Panc1 (cell line): ENCODE data around the gene CSMD2. TPM values are rescaled to one million over a fixed set of nuclear protein-coding genes. Genes with fewer than 3 reads are reported as not detected.

Experiments
- ATAC-seq: fragments of 200-7000 bp; cut with Tn5 transposase; 2 replicates; pipeline ENCODE4 v1.9.1; 2020; ENCODE audit warnings: mild to moderate bottlenecking, moderate library complexity
- BruUV-seq: library from RNA; stranded (reverse); fragments of 400-500 nt; replicated peaks from 2 replicates; lab custom pipeline; 2021; lab: Mats Ljungman, UMichigan
- CTCF ChIA-PET: fragments of 300-600 bp; sonication (Branson Sonifier 250); formaldehyde crosslinking; loops from one replicate; lab custom pipeline; 2022; ENCODE audit warnings: antibody characterized with exemption; lab: Charles Lee
- POLR2A ChIA-PET: fragments of 300-600 bp; sonication (Branson Sonifier 250); formaldehyde crosslinking; loops from one replicate; lab custom pipeline; 2022; ENCODE audit warnings: antibody characterized with exemption; lab: Charles Lee
- DNase-seq: peaks from one replicate; pipeline ENCODE4 v3.0.0-alpha.2; 2010; ENCODE audit warnings: low read depth, low spot score
- H3K27ac ChIP-seq: 2 replicates; pipeline ENCODE4 v1.5.1; 2011; ENCODE audit warnings: mild to moderate bottlenecking, low read length, inconsistent platforms
- H3K27me3 ChIP-seq: fragments of 200-500 bp; sonication (Bioruptor generic); 2 replicates; pipeline ENCODE4 v1.6.0; 2014; ENCODE audit warnings: low read length, inconsistent platforms; ENCODE audit not compliant: control insufficient read depth, insufficient read depth
- H3K36me3 ChIP-seq: fragments of 200-500 bp; sonication (Bioruptor generic); 2 replicates; pipeline ENCODE4 v1.5.1; 2014; ENCODE audit warnings: inconsistent platforms, mild to moderate bottlenecking, low read length, moderate library complexity; ENCODE audit not compliant: control insufficient read depth, insufficient read depth
- H3K4me1 ChIP-seq: 2 replicates; pipeline ENCODE4 v1.5.1; 2011; ENCODE audit warnings: inconsistent platforms, mild to moderate bottlenecking, low read length, moderate library complexity; ENCODE audit not compliant: control insufficient read depth, insufficient read depth
- H3K4me3 ChIP-seq, 2 experiments: 2 replicates each; pipeline ENCODE4 v1.5.1; 2011 to 2012; ENCODE audit warnings: low read depth in 2 of 2, low read length in 2 of 2, mild to moderate bottlenecking in 2 of 2, inconsistent platforms in 1 of 2, moderate library complexity in 1 of 2
- H3K9me3 ChIP-seq: fragments of 200-500 bp; sonication (Bioruptor generic); 2 replicates; pipeline ENCODE4 v1.5.1; 2014; ENCODE audit warnings: low read depth, mild to moderate bottlenecking, inconsistent platforms, low read length, moderate library complexity; ENCODE audit not compliant: control insufficient read depth, insufficient read depth
- POLR2AphosphoS5 ChIP-seq: IDR thresholded peaks from 2 replicates; pipeline ENCODE4 v1.6.1; 2012; ENCODE audit warnings: mild to moderate bottlenecking, low read depth, low read length, moderate library complexity
- REST ChIP-seq, 2 experiments: IDR thresholded peaks; 2 replicates each; pipeline ENCODE4 v1.6.1; 2011 to 2012; ENCODE audit warnings: low read depth in 2 of 2, control low read depth in 1 of 2, low read length in 1 of 2, mild to moderate bottlenecking in 1 of 2, moderate library complexity in 1 of 2; ENCODE audit not compliant: insufficient read depth in 1 of 2
- SIN3A ChIP-seq: IDR thresholded peaks from 2 replicates; pipeline ENCODE4 v1.6.1; 2012; ENCODE audit warnings: low read depth, mild to moderate bottlenecking, low read length, moderate library complexity, borderline replicate concordance; ENCODE audit not compliant: insufficient read depth
- TCF7L2 ChIP-seq: IDR thresholded peaks from 2 replicates; pipeline ENCODE4 v1.6.1; 2011; ENCODE audit warnings: mild to moderate bottlenecking, low read depth, low read length, inconsistent platforms
- in situ Hi-C: cut with HindIII; loops from 2 replicates; pipeline ENCODE4 v1.10.0; 2016; ENCODE audit warnings: low sequenced_read_pairs, low pct_unique_long_range_greater_than_20kb
- intact Hi-C: fragments of 100-400 bp; cut with micrococcal nuclease; formaldehyde crosslinking; loops from one replicate; pipeline ENCODE4 v1.10.0; 2022; ENCODE audit not compliant: unreplicated experiment
- total RNA-seq: library from RNA; stranded (reverse); gene quantifications from one replicate; pipeline ENCODE4 v1.2.1, GENCODE V29; 2021; ENCODE audit not compliant: unreplicated experiment
- TF ChIP-seq, protein P1 (sequence below): fragments of 450-650 bp; IDR thresholded peaks from 2 replicates; pipeline ENCODE4 v1.5.1; 2017; ENCODE audit warnings: mild to moderate bottlenecking

Gene CSMD2
- total RNA-seq, 1 experiment from 2014 or later: not detected

DNA sequence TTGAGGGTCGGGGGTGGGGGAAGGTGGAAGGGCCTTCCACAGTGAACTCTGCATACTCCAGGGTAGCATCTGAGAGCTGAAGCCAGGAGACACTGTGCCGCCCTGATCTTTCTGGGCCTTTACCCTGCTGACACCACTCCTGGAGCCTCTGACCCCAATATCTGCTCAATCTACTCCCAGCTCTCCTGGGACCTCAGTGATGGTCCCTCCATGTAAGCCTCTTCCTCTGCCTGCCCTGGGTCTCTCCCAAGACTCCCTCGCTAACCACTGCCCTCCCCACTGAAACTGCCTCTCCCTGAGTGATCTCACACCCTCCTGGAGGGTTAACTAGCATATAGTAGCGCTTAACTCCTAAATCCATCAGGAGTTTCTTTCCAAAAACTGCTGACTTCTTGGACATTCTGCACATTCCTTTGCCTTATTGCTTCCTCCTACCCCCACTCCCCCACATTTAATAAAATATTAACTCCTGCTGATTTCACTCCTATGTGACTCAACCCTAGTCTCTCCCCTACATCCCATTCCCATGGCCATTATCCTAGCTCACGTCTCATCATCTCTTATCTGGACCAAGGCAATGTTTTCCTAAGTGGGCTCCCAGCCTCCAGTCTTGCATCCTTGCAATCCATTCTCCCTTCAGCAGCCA lies 155.6 kb downstream of the CSMD2 start:
- DNase-seq (no peak), ATAC-seq (no peak)
- POLR2A ChIA-PET: no interaction called here
- CTCF ChIA-PET: no interaction called here
- no TSS peak for BruUV-seq
- Histone ChIP-seq H3K36me3 (no peaks in the 10 kb centered on the region), H3K27me3 (no peaks in the 10 kb centered on the region), H3K4me3 (no peak overlapping the region), H3K4me1 (no peaks in the 10 kb centered on the region), H3K9me3 (no peaks in the 10 kb centered on the region), H3K27ac (no peak overlapping the region)
- in situ Hi-C loops: no loop called here
- TF ChIP-seq SIN3A (no peak), TCF7L2 (no peak), REST (IDR thresholded peaks at IDR 0.05; ENCODE audit: insufficient read depth in 1 of 2, low read depth in 2 of 2, low read length in 1 of 2) (no peak), POLR2AphosphoS5 (no peak)
- TF ChIP-seq, protein P1, sequence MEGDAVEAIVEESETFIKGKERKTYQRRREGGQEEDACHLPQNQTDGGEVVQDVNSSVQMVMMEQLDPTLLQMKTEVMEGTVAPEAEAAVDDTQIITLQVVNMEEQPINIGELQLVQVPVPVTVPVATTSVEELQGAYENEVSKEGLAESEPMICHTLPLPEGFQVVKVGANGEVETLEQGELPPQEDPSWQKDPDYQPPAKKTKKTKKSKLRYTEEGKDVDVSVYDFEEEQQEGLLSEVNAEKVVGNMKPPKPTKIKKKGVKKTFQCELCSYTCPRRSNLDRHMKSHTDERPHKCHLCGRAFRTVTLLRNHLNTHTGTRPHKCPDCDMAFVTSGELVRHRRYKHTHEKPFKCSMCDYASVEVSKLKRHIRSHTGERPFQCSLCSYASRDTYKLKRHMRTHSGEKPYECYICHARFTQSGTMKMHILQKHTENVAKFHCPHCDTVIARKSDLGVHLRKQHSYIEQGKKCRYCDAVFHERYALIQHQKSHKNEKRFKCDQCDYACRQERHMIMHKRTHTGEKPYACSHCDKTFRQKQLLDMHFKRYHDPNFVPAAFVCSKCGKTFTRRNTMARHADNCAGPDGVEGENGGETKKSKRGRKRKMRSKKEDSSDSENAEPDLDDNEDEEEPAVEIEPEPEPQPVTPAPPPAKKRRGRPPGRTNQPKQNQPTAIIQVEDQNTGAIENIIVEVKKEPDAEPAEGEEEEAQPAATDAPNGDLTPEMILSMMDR: no peak
- intact Hi-C loops: no loop called here

DNA sequence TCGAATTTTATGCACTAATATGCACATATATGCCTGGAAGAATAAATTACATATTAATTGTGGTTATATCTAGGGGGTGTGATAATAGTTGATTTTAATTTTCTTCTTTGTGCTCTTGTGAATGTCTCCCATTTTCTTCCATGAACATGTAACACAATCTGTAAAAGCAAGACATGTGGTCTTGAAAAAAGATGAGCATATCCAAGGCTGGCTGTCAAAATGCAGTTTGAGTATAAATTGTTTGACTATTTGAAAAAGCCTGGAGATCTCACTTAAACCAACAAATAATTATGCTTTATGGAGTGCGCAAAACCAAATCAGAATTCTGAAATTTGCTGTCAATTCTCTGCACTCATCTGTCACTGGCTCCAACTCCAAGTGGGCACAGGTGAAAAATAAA lies 157.3 kb downstream of the CSMD2 start:
- Histone ChIP-seq H3K4me1 (no peaks in the 10 kb centered on the region), H3K9me3 (no peaks in the 10 kb centered on the region), H3K36me3 (no peaks in the 10 kb centered on the region), H3K27ac (no peak overlapping the region), H3K27me3 (no peaks in the 10 kb centered on the region), H3K4me3 (no peak overlapping the region)
- no peak for ATAC-seq
- DNase-seq: no peak
- intact Hi-C loops (no loop called here), in situ Hi-C loops (no loop called here)
- CTCF ChIA-PET: no interaction called here
- TF ChIP-seq TCF7L2 (no peak), POLR2AphosphoS5 (no peak), REST (IDR thresholded peaks at IDR 0.05; ENCODE audit: insufficient read depth in 1 of 2, low read depth in 2 of 2, low read length in 1 of 2) (no peak), SIN3A (no peak)
- TF ChIP-seq, protein P1: no peak
- no TSS peak for BruUV-seq
- POLR2A ChIA-PET: no interaction called here
